K562 (cell line): ENCODE results near the gene SKIC2. TPM values are rescaled to one million over a fixed set of nuclear protein-coding genes. Genes with fewer than 3 reads are reported as not detected.

ENCODE experiments used
- ATF7 ChIP-seq: fragments of 450-650 bp; IDR thresholded peaks from 2 replicates; pipeline ENCODE4 v1.7.1; 2014; ENCODE audit warnings: mild to moderate bottlenecking, moderate library complexity
- CREB1 ChIP-seq, 2 experiments: sonication (generic) in 1 of 2; formaldehyde crosslinking in 1 of 2; IDR thresholded peaks; 2 replicates each; pipeline versions ENCODE4 v1.6.1 to v1.8.0; 2012 to 2022; ENCODE audit warnings: inconsistent platforms in 1 of 2, mild to moderate bottlenecking in 1 of 2, missing genetic modification reagents in 1 of 2, moderate library complexity in 1 of 2
- KLF6 ChIP-seq: fragments of 250-450 bp; sonication (Bioruptor Pico); IDR thresholded peaks from 2 replicates; pipeline ENCODE4 v1.4.0; 2020; ENCODE audit warnings: mild to moderate bottlenecking, moderate library complexity, borderline replicate concordance
- MECOM ChIP-seq: fragments of 250-450 bp; sonication (Bioruptor Pico); IDR thresholded peaks from 2 replicates; pipeline ENCODE4 v1.8.0; 2022; ENCODE audit warnings: inconsistent platforms
- ZNF695 ChIP-seq: fragments of 450-650 bp; formaldehyde crosslinking; IDR thresholded peaks from 2 replicates; pipeline ENCODE4 v1.4.0; 2020; ENCODE audit warnings: mild to moderate bottlenecking, moderate library complexity
- polyA plus RNA-seq, 8 experiments: library from polyadenylated mRNA; depleted of rRNA in 4 of 8; stranded (reverse) in 5 of 8; unstranded in 3 of 8; fragments of >200 nt; fragmentation: Nextera tagmentation in 2 of 8; fragmentation: Illumina TruSeq in 1 of 8; extraction: Ambion mirVana in 2 of 8; extraction: Trizol in 1 of 8; gene quantifications; 2 replicates each; pipeline versions ENCODE4 v1.2.1 to v1.2.3, GENCODE V29; 2011 to 2014; ENCODE audit warnings: inconsistent platforms in 1 of 8, missing spikeins in 1 of 8
- total RNA-seq, 7 experiments: library from RNA; depleted of rRNA in 6 of 7; stranded (reverse); fragments of >200 nt in 6 of 7; fragmentation: Illumina TruSeq in 2 of 7; extraction: Trizol in 2 of 7; gene quantifications; 2 replicates each; pipeline versions ENCODE4 v1.2.1 to v1.2.3, GENCODE V29; 2011 to 2021; ENCODE audit warnings: low replicate concordance in 1 of 7
- TF ChIP-seq, protein P1 (sequence below): fragments of 450-650 bp; IDR thresholded peaks from 2 replicates; pipeline ENCODE4 v1.6.1; 2017; ENCODE audit warnings: mild to moderate bottlenecking, moderate library complexity
- TF ChIP-seq, protein P2 (sequence below): sonication (generic); formaldehyde crosslinking; IDR thresholded peaks from 2 replicates; pipeline ENCODE4 v1.9.0; 2022; ENCODE audit warnings: mild to moderate bottlenecking, missing genetic modification reagents
- TF ChIP-seq, protein P3 (sequence below), 2 experiments: fragments of 450-650 bp in 1 of 2; IDR thresholded peaks; 2 replicates each; pipeline ENCODE4 v1.6.1; 2011 to 2017; ENCODE audit warnings: low read depth in 2 of 2, antibody characterized with exemption in 1 of 2, borderline replicate concordance in 1 of 2, low read length in 1 of 2, mild to moderate bottlenecking in 1 of 2, mixed read lengths in 1 of 2; ENCODE audit not compliant: control insufficient read depth in 1 of 2
- TF ChIP-seq, protein P4 (sequence below): IDR thresholded peaks from 2 replicates; pipeline ENCODE4 v1.6.1; 2011; ENCODE audit warnings: borderline replicate concordance, low read depth, mild to moderate bottlenecking, moderate library complexity, low read length; ENCODE audit not compliant: insufficient read depth, poor library complexity, severe bottlenecking
- TF ChIP-seq, protein P5 (sequence below): sonication (generic); formaldehyde crosslinking; IDR thresholded peaks from 2 replicates; pipeline ENCODE4 v1.8.0; 2023; ENCODE audit warnings: missing genetic modification reagents, mild to moderate bottlenecking, borderline replicate concordance
- TF ChIP-seq, protein P6 (sequence below): conservative IDR thresholded peaks from 2 replicates; pipeline ENCODE4 v1.6.1; 2011; ENCODE audit warnings: low read depth, mild to moderate bottlenecking, low read length; ENCODE audit not compliant: control insufficient read depth

Gene SKIC2
- total and polyA plus RNA-seq, 9 of the 15 experiments (the other 6 are each of a cell fraction or from before 2014, with no cell fraction given), result 3.3 to 94.6 (median 38.8) TPM

DNA sequence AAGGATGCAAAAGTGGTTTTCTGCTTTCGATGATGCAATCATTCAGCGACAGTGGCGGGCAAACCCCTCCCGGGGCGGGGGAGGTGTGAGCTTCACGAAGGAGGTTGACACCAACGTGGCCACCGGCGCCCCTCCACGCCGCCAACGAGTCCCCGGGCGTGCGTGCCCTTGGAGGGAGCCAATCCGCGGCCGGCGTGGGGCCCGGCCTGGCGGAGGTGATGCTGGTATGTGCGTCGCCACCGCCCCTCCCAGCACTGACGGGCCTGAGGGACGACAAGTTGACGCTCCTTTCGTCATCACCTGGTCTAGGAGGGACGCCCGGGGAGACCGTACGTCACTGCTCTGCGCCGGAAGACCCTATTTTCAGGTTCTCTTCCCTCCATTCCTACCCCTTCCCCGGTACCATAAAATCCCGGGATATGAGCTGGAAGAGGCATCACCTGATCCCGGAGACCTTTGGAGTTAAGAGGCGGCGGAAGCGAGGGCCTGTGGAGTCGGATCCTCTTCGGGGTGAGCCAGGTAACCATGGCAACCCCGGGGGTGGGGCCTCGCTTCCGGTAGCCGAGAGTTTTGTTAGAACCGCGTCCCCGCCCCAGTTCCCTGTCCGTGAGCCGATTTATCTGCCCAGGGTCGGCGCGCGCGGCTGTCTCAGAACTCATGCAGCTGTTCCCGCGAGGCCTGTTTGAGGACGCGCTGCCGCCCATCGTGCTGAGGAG is 13.2 kb downstream of the SKIC2 start, which contains the start of gene DXO (continued):
- TF ChIP-seq CREB1 (IDR thresholded peaks at IDR 0.05) (peak; percentile 99), CREB1 (CRISPR knock-in tag; IDR thresholded peaks at IDR 0.05) (peak; percentile 100), KLF6 (peak; percentile 51), ZNF695 (CRISPR knock-in tag) (no peak), MECOM (CRISPR knock-in tag) (no peak), ATF7 (peak; percentile 41)
- TF ChIP-seq, protein P1, sequence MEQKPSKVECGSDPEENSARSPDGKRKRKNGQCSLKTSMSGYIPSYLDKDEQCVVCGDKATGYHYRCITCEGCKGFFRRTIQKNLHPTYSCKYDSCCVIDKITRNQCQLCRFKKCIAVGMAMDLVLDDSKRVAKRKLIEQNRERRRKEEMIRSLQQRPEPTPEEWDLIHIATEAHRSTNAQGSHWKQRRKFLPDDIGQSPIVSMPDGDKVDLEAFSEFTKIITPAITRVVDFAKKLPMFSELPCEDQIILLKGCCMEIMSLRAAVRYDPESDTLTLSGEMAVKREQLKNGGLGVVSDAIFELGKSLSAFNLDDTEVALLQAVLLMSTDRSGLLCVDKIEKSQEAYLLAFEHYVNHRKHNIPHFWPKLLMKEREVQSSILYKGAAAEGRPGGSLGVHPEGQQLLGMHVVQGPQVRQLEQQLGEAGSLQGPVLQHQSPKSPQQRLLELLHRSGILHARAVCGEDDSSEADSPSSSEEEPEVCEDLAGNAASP, result no peak
- TF ChIP-seq, protein P2, sequence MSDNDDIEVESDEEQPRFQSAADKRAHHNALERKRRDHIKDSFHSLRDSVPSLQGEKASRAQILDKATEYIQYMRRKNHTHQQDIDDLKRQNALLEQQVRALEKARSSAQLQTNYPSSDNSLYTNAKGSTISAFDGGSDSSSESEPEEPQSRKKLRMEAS (CRISPR knock-in tag), result peak; percentile 89
- TF ChIP-seq, protein P3, sequence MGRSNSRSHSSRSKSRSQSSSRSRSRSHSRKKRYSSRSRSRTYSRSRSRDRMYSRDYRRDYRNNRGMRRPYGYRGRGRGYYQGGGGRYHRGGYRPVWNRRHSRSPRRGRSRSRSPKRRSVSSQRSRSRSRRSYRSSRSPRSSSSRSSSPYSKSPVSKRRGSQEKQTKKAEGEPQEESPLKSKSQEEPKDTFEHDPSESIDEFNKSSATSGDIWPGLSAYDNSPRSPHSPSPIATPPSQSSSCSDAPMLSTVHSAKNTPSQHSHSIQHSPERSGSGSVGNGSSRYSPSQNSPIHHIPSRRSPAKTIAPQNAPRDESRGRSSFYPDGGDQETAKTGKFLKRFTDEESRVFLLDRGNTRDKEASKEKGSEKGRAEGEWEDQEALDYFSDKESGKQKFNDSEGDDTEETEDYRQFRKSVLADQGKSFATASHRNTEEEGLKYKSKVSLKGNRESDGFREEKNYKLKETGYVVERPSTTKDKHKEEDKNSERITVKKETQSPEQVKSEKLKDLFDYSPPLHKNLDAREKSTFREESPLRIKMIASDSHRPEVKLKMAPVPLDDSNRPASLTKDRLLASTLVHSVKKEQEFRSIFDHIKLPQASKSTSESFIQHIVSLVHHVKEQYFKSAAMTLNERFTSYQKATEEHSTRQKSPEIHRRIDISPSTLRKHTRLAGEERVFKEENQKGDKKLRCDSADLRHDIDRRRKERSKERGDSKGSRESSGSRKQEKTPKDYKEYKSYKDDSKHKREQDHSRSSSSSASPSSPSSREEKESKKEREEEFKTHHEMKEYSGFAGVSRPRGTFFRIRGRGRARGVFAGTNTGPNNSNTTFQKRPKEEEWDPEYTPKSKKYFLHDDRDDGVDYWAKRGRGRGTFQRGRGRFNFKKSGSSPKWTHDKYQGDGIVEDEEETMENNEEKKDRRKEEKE (IDR thresholded peaks at IDR 0.05; ENCODE audit: borderline replicate concordance in 1 of 2, control insufficient read depth in 1 of 2, low read depth in 2 of 2, low read length in 1 of 2), result peak; percentile 52 to 65; a peak in 2 of 4 replicates
- TF ChIP-seq, protein P4, sequence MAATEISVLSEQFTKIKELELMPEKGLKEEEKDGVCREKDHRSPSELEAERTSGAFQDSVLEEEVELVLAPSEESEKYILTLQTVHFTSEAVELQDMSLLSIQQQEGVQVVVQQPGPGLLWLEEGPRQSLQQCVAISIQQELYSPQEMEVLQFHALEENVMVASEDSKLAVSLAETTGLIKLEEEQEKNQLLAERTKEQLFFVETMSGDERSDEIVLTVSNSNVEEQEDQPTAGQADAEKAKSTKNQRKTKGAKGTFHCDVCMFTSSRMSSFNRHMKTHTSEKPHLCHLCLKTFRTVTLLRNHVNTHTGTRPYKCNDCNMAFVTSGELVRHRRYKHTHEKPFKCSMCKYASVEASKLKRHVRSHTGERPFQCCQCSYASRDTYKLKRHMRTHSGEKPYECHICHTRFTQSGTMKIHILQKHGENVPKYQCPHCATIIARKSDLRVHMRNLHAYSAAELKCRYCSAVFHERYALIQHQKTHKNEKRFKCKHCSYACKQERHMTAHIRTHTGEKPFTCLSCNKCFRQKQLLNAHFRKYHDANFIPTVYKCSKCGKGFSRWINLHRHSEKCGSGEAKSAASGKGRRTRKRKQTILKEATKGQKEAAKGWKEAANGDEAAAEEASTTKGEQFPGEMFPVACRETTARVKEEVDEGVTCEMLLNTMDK, result no peak
- TF ChIP-seq, protein P5, sequence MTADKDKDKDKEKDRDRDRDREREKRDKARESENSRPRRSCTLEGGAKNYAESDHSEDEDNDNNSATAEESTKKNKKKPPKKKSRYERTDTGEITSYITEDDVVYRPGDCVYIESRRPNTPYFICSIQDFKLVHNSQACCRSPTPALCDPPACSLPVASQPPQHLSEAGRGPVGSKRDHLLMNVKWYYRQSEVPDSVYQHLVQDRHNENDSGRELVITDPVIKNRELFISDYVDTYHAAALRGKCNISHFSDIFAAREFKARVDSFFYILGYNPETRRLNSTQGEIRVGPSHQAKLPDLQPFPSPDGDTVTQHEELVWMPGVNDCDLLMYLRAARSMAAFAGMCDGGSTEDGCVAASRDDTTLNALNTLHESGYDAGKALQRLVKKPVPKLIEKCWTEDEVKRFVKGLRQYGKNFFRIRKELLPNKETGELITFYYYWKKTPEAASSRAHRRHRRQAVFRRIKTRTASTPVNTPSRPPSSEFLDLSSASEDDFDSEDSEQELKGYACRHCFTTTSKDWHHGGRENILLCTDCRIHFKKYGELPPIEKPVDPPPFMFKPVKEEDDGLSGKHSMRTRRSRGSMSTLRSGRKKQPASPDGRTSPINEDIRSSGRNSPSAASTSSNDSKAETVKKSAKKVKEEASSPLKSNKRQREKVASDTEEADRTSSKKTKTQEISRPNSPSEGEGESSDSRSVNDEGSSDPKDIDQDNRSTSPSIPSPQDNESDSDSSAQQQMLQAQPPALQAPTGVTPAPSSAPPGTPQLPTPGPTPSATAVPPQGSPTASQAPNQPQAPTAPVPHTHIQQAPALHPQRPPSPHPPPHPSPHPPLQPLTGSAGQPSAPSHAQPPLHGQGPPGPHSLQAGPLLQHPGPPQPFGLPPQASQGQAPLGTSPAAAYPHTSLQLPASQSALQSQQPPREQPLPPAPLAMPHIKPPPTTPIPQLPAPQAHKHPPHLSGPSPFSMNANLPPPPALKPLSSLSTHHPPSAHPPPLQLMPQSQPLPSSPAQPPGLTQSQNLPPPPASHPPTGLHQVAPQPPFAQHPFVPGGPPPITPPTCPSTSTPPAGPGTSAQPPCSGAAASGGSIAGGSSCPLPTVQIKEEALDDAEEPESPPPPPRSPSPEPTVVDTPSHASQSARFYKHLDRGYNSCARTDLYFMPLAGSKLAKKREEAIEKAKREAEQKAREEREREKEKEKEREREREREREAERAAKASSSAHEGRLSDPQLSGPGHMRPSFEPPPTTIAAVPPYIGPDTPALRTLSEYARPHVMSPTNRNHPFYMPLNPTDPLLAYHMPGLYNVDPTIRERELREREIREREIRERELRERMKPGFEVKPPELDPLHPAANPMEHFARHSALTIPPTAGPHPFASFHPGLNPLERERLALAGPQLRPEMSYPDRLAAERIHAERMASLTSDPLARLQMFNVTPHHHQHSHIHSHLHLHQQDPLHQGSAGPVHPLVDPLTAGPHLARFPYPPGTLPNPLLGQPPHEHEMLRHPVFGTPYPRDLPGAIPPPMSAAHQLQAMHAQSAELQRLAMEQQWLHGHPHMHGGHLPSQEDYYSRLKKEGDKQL (CRISPR knock-in tag), result no peak
- TF ChIP-seq, protein P6, sequence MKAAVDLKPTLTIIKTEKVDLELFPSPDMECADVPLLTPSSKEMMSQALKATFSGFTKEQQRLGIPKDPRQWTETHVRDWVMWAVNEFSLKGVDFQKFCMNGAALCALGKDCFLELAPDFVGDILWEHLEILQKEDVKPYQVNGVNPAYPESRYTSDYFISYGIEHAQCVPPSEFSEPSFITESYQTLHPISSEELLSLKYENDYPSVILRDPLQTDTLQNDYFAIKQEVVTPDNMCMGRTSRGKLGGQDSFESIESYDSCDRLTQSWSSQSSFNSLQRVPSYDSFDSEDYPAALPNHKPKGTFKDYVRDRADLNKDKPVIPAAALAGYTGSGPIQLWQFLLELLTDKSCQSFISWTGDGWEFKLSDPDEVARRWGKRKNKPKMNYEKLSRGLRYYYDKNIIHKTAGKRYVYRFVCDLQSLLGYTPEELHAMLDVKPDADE, result peak; percentile 66
